HepG2 (cell line): ENCODE data around the gene UGT1A7. TPM values are rescaled to one million over a fixed set of nuclear protein-coding genes. Genes with fewer than 3 reads are reported as not detected.
A peak's percentile ranks its signal among the peaks of the same experiment; 100 is the strongest.
"Not testable (repeated sequence)": the region's sequence is repeated elsewhere in the genome, so short reads cannot be mapped to it uniquely, and the experiment has no call there.

Source experiments
- ETV5 ChIP-seq: IDR thresholded peaks from 2 replicates; pipeline ENCODE4 v1.6.1; 2018; ENCODE audit warnings: missing biosample characterization, missing genetic modification reagents, inconsistent platforms, borderline replicate concordance
- GATAD2A ChIP-seq: IDR thresholded peaks from 2 replicates; pipeline ENCODE4 v1.6.1; 2016
- HDAC1 ChIP-seq: sonication (generic); formaldehyde crosslinking; IDR thresholded peaks from 2 replicates; pipeline ENCODE4 v1.5.1; 2020; ENCODE audit warnings: mild to moderate bottlenecking, missing genetic modification reagents
- IRF9 ChIP-seq: sonication (generic); formaldehyde crosslinking; IDR thresholded peaks from 2 replicates; pipeline ENCODE4 v1.8.0; 2022; ENCODE audit warnings: missing genetic modification reagents, mild to moderate bottlenecking, borderline replicate concordance
- MIXL1 ChIP-seq: IDR thresholded peaks from 2 replicates; pipeline ENCODE4 v1.6.1; 2016
- MTA1 ChIP-seq: sonication (generic); formaldehyde crosslinking; IDR thresholded peaks from 2 replicates; pipeline ENCODE4 v1.4.0; 2020; ENCODE audit warnings: missing genetic modification reagents, mild to moderate bottlenecking, borderline replicate concordance
- NONO ChIP-seq, 2 experiments: fragments of 450-650 bp in 1 of 2; sonication (generic) in 1 of 2; formaldehyde crosslinking in 1 of 2; IDR thresholded peaks in 1 of 2; conservative IDR thresholded peaks in 1 of 2; 2 replicates each; pipeline versions ENCODE4 v1.6.1 to v1.8.0; 2017 to 2022; ENCODE audit warnings: mild to moderate bottlenecking in 1 of 2, missing genetic modification reagents in 1 of 2, moderate library complexity in 1 of 2
- PAXIP1 ChIP-seq: sonication (generic); formaldehyde crosslinking; conservative IDR thresholded peaks from 2 replicates; pipeline ENCODE4 v1.4.0; 2020; ENCODE audit warnings: mild to moderate bottlenecking, missing genetic modification reagents, moderate library complexity
- PHF20 ChIP-seq: sonication (generic); formaldehyde crosslinking; IDR thresholded peaks from 2 replicates; pipeline ENCODE4 v1.5.0; 2020; ENCODE audit warnings: mild to moderate bottlenecking, missing genetic modification reagents
- SP5 ChIP-seq: IDR thresholded peaks from 2 replicates; pipeline ENCODE4 v1.6.1; 2016; ENCODE audit warnings: low read depth, borderline replicate concordance
- TAF1 ChIP-seq: sonication (generic); formaldehyde crosslinking; IDR thresholded peaks from 2 replicates; pipeline ENCODE4 v1.4.0; 2020; ENCODE audit warnings: missing genetic modification reagents
- THAP9 ChIP-seq: sonication (generic); formaldehyde crosslinking; IDR thresholded peaks from 2 replicates; pipeline ENCODE4; 2020; ENCODE audit warnings: missing genetic modification reagents, mild to moderate bottlenecking, borderline replicate concordance
- ZBTB26 ChIP-seq: IDR thresholded peaks from 2 replicates; pipeline ENCODE4 v1.6.1; 2016; ENCODE audit warnings: missing compliant biosample characterization, missing genetic modification reagents, borderline replicate concordance
- ZBTB7B ChIP-seq: sonication (generic); formaldehyde crosslinking; IDR thresholded peaks from 2 replicates; pipeline ENCODE4 v1.4.0; 2020; ENCODE audit warnings: missing genetic modification reagents
- ZNF503 ChIP-seq: sonication (generic); formaldehyde crosslinking; IDR thresholded peaks from 2 replicates; pipeline ENCODE4 v1.4.0; 2020; ENCODE audit warnings: missing genetic modification reagents
- ZNF768 ChIP-seq: sonication (generic); formaldehyde crosslinking; IDR thresholded peaks from 2 replicates; pipeline ENCODE4 v1.4.0; 2020; ENCODE audit warnings: missing genetic modification reagents
- ZNF879 ChIP-seq: sonication (generic); formaldehyde crosslinking; IDR thresholded peaks from 2 replicates; pipeline ENCODE4 v1.8.1; 2023; ENCODE audit warnings: missing genetic modification reagents
- polyA plus RNA-seq, 8 experiments: library from polyadenylated mRNA; depleted of rRNA in 3 of 8; stranded (reverse) in 7 of 8; unstranded in 1 of 8; fragments of >200 nt; fragmentation: Illumina TruSeq in 4 of 8; extraction: Trizol in 4 of 8; gene quantifications; 2 replicates each; pipeline versions ENCODE4 v1.2.1 to v1.2.3, GENCODE V29; 2011 to 2016; ENCODE audit warnings: low read depth in 4 of 8, missing spikeins in 1 of 8, mixed read lengths in 1 of 8; ENCODE audit not compliant: insufficient read depth in 1 of 8
- total RNA-seq, 5 experiments: library from RNA; depleted of rRNA; stranded (reverse); fragments of >200 nt; fragmentation: Illumina TruSeq; extraction: Trizol; gene quantifications; 2 replicates each; pipeline ENCODE4 v1.2.3, GENCODE V29; 2016; ENCODE audit warnings: low read depth in 1 of 5

The UGT1A7 gene
- total and polyA plus RNA-seq, 2 of the 13 experiments (the other 11 are each of a cell fraction or from before 2014, with no cell fraction given), result not detected

GRCh38 chr2:233736868-233737653 is 55.4 kb downstream of the UGT1A7 start (continued):
- TF ChIP-seq TAF1 (CRISPR knock-in tag) (peak; percentile 62), IRF9 (peak; percentile 28; the same call in 1 of the 2 replicates), THAP9 (peak; percentile 62; the same call in 1 of the 2 replicates), SP5 (0 out of 2 replicates have a peak, but pooled peaks have one; percentile 20), ETV5 (peak; percentile 54; the same call in 1 of the 2 replicates), ZNF503 (CRISPR knock-in tag) (peak; percentile 30; the same call in 1 of the 2 replicates), ZNF879 (CRISPR knock-in tag) (peak; percentile 65; the same call in 1 of the 2 replicates), PHF20 (peak; percentile 52; the same call in 1 of the 2 replicates), MTA1 (CRISPR knock-in tag) (peak; percentile 89), PAXIP1 (CRISPR knock-in tag) (peak; percentile 84), NONO (CRISPR knock-in tag; conservative IDR thresholded peaks at IDR 0.05) (peak; percentile 69), ZNF768 (CRISPR knock-in tag) (peak; percentile 73; the same call in 1 of the 2 replicates), ZBTB26 (CRISPR knock-in tag) (peak; percentile 34; the same call in 1 of the 2 replicates), ZBTB7B (CRISPR knock-in tag) (0 out of 2 replicates have a peak, but pooled peaks have one; percentile 29), GATAD2A (CRISPR knock-in tag) (peak; percentile 42), HDAC1 (CRISPR knock-in tag) (peak; percentile 79), MIXL1 (CRISPR knock-in tag) (peak; percentile 21; the same call in 1 of the 2 replicates)
- not testable (repeated sequence) for TF ChIP-seq NONO (IDR thresholded peaks at IDR 0.05)
